Chondrocyte (in vitro differentiated cells): ENCODE measurements around the gene AGPS. TPM values are rescaled to one million over a fixed set of nuclear protein-coding genes. Genes with fewer than 3 reads are reported as not detected.
"Not testable (repeated sequence)": the region's sequence is repeated elsewhere in the genome, so short reads cannot be mapped to it uniquely, and the experiment has no call there.

Experiments
- DNase-seq: peaks from one replicate; pipeline ENCODE4 v3.0.0; 2021; ENCODE audit warnings: mixed read lengths, low spot score
- H3K27ac Mint-ChIP-seq: one replicate; pipeline ENCODE4 v1.8.0; 2021; ENCODE audit warnings: mild to moderate bottlenecking, moderate library complexity, mixed read lengths; ENCODE audit not compliant: unreplicated experiment
- H3K27me3 Mint-ChIP-seq: 2 replicates; pipeline ENCODE4 v1.8.0; 2021; ENCODE audit warnings: low read depth, mixed read lengths
- H3K36me3 Mint-ChIP-seq: 2 replicates; pipeline ENCODE4 v1.8.0; 2021; ENCODE audit warnings: low read depth, mixed read lengths
- H3K4me1 Mint-ChIP-seq: 2 replicates; pipeline ENCODE4 v1.8.0; 2021; ENCODE audit warnings: low read depth, mild to moderate bottlenecking, mixed read lengths
- H3K4me3 Mint-ChIP-seq: one replicate; pipeline ENCODE4 v1.8.0; 2021; ENCODE audit warnings: mild to moderate bottlenecking, moderate library complexity, mixed read lengths; ENCODE audit not compliant: unreplicated experiment
- H3K9me3 Mint-ChIP-seq: 2 replicates; pipeline ENCODE4 v1.8.0; 2021; ENCODE audit warnings: low read depth, mixed read lengths
- total RNA-seq: library from RNA; stranded (reverse); gene quantifications from 3 replicates; pipeline ENCODE4 v1.2.1, GENCODE V29; 2021
- TF ChIP-seq, protein P1 (sequence below): fragments of 200-600 bp; sonication (generic); IDR thresholded peaks from 2 replicates; pipeline ENCODE4 v1.5.0; 2021; ENCODE audit warnings: antibody characterized with exemption, mild to moderate bottlenecking, moderate library complexity

AGPS gene
- total RNA-seq, 1 donor from 2014 or later, result 40.2 TPM

DNA sequence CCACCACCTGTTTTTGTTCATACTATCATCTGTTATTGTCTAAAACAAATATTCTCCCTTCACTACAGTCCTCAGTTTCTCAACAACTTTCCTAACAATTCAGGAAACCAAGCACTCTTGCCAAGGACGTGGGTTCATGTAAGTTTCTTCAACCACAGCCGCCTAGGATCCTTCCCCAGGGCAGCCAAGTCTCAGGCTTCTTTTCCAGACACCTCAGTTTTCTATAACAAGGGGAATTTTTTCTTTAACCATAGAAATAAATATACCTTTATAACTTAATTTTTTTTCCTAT lies 39.4 kb upstream of the AGPS start:
- DNase-seq, result no peak
- Mint-ChIP-seq H3K36me3 (peaks cover 1% of the 10 kb centered on the region), H3K27ac (peak overlapping the region; percentile 3), H3K4me1 (peaks cover 12% of the 10 kb centered on the region), H3K4me3 (no peak overlapping the region), H3K9me3 (no peaks in the 10 kb centered on the region), H3K27me3 (no peaks in the 10 kb centered on the region)
- TF ChIP-seq, protein P1, sequence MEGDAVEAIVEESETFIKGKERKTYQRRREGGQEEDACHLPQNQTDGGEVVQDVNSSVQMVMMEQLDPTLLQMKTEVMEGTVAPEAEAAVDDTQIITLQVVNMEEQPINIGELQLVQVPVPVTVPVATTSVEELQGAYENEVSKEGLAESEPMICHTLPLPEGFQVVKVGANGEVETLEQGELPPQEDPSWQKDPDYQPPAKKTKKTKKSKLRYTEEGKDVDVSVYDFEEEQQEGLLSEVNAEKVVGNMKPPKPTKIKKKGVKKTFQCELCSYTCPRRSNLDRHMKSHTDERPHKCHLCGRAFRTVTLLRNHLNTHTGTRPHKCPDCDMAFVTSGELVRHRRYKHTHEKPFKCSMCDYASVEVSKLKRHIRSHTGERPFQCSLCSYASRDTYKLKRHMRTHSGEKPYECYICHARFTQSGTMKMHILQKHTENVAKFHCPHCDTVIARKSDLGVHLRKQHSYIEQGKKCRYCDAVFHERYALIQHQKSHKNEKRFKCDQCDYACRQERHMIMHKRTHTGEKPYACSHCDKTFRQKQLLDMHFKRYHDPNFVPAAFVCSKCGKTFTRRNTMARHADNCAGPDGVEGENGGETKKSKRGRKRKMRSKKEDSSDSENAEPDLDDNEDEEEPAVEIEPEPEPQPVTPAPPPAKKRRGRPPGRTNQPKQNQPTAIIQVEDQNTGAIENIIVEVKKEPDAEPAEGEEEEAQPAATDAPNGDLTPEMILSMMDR, result no peak

DNA sequence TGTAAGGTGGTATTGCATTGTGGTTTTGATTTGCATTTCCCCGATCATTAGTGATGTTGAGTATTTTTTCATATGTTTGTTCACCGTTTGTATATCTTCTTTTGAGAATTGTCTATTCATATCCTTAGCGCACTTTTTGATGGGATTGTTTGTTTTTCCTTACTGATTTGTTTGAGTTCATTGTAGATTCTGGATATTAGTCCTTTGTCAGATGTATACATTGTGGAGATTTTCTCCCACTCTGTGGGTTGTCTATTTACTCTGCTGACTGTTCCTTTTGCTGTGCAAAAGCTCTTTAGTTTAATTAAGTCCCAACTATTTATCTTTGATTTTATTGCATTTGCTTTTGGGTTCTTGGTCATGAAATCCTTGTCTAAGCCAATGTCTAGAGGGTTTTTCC lies 38.0 kb upstream of the AGPS start:
- peaks cover 12% of the 10 kb centered on the region for H3K4me1 Mint-ChIP-seq
- H3K4me3 Mint-ChIP-seq, H3K36me3 Mint-ChIP-seq, H3K27ac Mint-ChIP-seq, DNase-seq, H3K27me3 Mint-ChIP-seq, H3K9me3 Mint-ChIP-seq: not testable (repeated sequence)

DNA sequence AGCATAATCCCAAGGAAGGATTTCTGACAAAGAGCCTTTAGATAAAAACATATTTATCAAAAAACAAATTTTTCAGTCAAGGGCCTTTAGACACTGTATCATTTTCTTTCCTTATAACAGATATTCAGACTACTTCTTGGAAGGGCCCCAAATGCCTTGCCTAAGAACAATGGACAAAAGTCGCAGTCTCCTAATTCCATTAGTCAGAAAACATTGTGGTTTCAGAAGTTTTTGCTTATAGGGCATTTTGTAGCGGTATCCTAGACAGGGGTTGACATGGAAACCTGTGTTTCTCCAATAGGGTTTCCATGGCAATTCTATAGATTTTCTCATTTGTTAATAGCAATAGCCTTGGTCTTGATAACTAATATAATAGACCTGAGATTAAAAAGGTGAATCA lies 36.7 kb upstream of the AGPS start:
- no peak for DNase-seq
- H3K27ac Mint-ChIP-seq, result no peak overlapping the region
- no peak overlapping the region for H3K4me3 Mint-ChIP-seq
- H3K27me3 Mint-ChIP-seq, result no peaks in the 10 kb centered on the region
- TF ChIP-seq, protein P1, result no peak
- H3K9me3 Mint-ChIP-seq, result no peaks in the 10 kb centered on the region
- peaks cover 1% of the 10 kb centered on the region for H3K36me3 Mint-ChIP-seq
- H3K4me1 Mint-ChIP-seq, result peaks cover 23% of the 10 kb centered on the region

DNA sequence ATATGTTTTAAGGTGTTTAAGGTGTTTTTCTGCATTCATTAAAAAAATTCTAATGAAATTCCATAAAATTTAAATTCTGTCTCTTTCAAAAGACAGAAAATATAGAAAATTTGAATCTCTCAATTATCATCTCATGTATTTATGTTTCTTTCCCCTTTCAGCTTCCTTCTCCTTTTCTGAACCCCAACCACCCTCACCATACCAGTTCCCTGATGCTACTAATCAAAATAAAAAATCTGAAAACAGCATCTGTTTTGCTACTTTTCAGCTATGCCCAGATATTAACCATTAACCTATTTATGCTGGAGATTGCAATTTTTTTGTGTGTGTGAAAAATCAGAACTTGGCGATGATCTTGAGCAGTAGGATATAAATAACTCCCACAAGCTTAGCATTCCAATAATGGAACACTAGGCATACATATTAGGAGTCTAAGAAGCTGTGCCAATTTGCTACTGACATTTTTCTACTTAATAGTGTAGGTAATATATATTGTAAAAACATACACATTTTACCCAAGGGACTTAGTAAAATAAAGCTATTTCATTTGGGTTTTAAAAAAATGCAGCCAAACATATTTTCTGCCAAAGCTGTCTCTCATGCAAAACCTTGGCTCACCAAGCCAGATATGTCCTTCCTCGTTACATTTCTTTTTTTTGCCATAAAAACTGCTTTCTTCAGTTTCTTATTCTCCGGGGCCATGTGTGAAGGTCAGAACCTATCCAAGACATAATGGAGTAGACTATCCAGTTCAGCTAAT lies 32.6 kb upstream of the AGPS start:
- no peaks in the 10 kb centered on the region for H3K27me3 Mint-ChIP-seq
- TF ChIP-seq, protein P1, result no peak
- no peak overlapping the region for H3K27ac Mint-ChIP-seq
- no peaks in the 10 kb centered on the region for H3K9me3 Mint-ChIP-seq
- H3K4me3 Mint-ChIP-seq, result no peak overlapping the region
- H3K4me1 Mint-ChIP-seq, result peaks cover 11% of the 10 kb centered on the region
- no peak for DNase-seq
- H3K36me3 Mint-ChIP-seq, result no peaks in the 10 kb centered on the region

DNA sequence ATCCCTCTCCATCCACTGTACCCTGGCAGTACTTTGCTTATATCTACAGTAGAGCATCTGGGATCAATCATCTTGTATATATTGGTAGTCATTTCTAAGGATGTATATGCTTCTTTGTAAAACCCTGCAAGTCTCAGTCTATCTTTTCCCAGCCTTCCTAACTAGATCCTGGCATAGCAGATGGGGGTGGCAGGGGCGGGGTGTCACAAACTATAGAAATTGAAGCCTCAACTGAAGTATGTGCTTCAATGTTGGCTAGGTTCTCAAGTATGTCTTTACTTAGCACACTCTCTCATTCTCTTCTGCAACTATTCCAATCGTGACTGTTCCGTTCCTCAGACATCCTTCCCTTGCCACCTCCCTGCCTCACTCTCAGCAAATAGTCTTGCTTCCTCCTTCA lies 30.1 kb upstream of the AGPS start:
- DNase-seq, result no peak
- TF ChIP-seq, protein P1, result no peak
- no peaks in the 10 kb centered on the region for H3K9me3 Mint-ChIP-seq
- peaks cover 11% of the 10 kb centered on the region for H3K4me1 Mint-ChIP-seq
- no peaks in the 10 kb centered on the region for H3K27me3 Mint-ChIP-seq
- H3K4me3 Mint-ChIP-seq, result no peak overlapping the region
- H3K36me3 Mint-ChIP-seq, result no peaks in the 10 kb centered on the region
- no peak overlapping the region for H3K27ac Mint-ChIP-seq

DNA sequence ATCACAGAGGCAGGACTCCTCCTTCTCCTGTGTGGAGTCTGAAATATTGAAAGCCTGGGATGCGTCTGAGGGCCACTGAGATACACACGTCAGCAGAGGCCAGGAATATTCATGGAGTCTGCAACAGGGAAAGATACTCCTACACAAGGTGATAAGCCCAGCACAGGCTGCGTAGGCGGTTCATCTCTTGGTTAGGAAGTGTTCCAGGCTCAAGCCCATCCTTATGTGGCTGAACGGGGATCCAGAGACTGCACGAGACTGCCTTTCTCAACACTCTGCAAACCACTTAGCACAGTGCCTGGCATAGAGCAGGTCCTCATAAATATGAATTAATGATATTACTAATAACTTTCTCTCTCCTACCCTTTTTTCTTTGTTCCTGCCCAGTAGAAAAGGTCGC lies 29.2 kb upstream of the AGPS start:
- H3K4me3 Mint-ChIP-seq, result no peak overlapping the region
- peaks cover 11% of the 10 kb centered on the region for H3K4me1 Mint-ChIP-seq
- H3K9me3 Mint-ChIP-seq, result peaks cover 4% of the 10 kb centered on the region
- no peaks in the 10 kb centered on the region for H3K27me3 Mint-ChIP-seq
- no peak for DNase-seq
- TF ChIP-seq, protein P1, result no peak
- H3K36me3 Mint-ChIP-seq, result no peaks in the 10 kb centered on the region
- no peak overlapping the region for H3K27ac Mint-ChIP-seq

DNA sequence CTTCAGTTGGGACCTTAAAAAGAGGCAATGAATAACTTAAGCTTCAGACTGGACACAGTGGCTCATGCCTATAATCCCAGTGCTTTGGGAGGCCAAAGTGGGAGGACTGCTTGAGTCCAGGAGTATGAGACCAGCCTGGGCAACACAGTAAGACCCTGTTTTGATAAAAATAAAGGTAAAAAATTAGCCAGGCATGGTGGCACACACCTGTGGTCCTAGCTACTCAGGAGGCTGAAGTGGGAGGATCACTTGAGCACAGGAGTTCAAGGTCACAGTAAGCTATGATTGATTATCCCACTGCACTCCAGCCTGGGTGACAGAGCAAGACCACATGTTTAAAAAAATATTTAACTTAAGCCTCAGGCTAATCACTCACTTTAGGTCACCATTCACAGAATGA lies 26.8 kb upstream of the AGPS start:
- H3K27me3 Mint-ChIP-seq, H3K27ac Mint-ChIP-seq, H3K4me1 Mint-ChIP-seq, DNase-seq, H3K4me3 Mint-ChIP-seq, H3K36me3 Mint-ChIP-seq: not testable (repeated sequence)
- peaks cover 18% of the 10 kb centered on the region for H3K9me3 Mint-ChIP-seq

DNA sequence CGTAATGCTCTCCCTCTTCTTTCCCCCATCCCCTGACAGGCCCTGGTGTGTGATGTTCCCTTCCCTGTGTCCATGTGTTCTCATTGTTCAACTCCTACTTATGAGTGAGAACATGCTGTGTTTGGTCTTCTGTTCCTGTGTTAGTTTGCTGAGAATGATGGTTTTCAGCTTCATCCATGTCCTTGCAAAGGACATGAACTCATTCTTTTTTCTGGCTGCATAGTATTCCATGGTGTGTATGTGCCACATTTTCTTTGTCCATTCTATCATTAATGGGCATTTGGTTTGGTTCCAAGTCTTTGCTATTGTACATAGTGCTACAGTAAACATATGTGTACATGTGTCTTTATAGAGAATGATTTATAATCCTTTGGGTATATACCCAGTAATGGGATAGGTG lies 24.6 kb upstream of the AGPS start:
- H3K27me3 Mint-ChIP-seq, H3K4me1 Mint-ChIP-seq, DNase-seq, H3K27ac Mint-ChIP-seq, H3K4me3 Mint-ChIP-seq: not testable (repeated sequence)
- Mint-ChIP-seq H3K9me3 (peaks cover 40% of the 10 kb centered on the region), H3K36me3 (peaks cover 18% of the 10 kb centered on the region)
